Measurements from ENCODE around the gene NFKBIE. TPM values are rescaled to one million over a fixed set of nuclear protein-coding genes. Genes with fewer than 3 reads are reported as not detected.

Gene NFKBIE
- total and polyA plus RNA-seq, 4 donors, result 3.5 to 15.8 (median 12.9) TPM

- H3K4me1 ChIP-seq (ENCODE audit: control insufficient read depth, insufficient read depth, low read length), result peaks cover 77% of the 10 kb centered on the region
- H3K36me3 ChIP-seq (ENCODE audit: control insufficient read depth, insufficient read depth, low read length), result peaks cover 8% of the 10 kb centered on the region
- H3K4me3 ChIP-seq (ENCODE audit: low read depth, low read length), result peak within 1 kb of the TSS; percentile 32
- H3K27me3 ChIP-seq (ENCODE audit: control insufficient read depth, insufficient read depth, low read length), result peaks cover 7% of the 10 kb centered on the region
- peak in 2 of 6 donors; percentile 88 to 89 for DNase-seq (ENCODE audit: low read depth in 4 of 6, low spot score in 6 of 6)
- WGBS (ENCODE audit: insufficient coverage), result under 1% methylated on average over 68 of the region's 73 CpGs
- H3K9me3 ChIP-seq (ENCODE audit: control insufficient read depth, insufficient read depth, low read length), result no peaks in the 10 kb centered on the region
- peak within 1 kb of the TSS; percentile 8 for H3K27ac ChIP-seq (ENCODE audit: low read depth, low read length)
These were observed 41.9 kb downstream of the NFKBIE start, which contains the start of gene SLC29A1 for GRCh38 chr6:44223319-44224028. Gene SLC29A1 (plus strand): TSS chr6:44223595. CDS start chr6:44227314, 3,719 bp downstream.

- peak in 1 of 6 donors; percentile 26 for DNase-seq (ENCODE audit: low read depth in 4 of 6, low spot score in 6 of 6)
- H3K4me1 ChIP-seq (ENCODE audit: control insufficient read depth, insufficient read depth, low read length), result peaks cover 79% of the 10 kb centered on the region
- H3K27ac ChIP-seq (ENCODE audit: low read depth, low read length), result peak overlapping the region; percentile 8
- H3K4me3 ChIP-seq (ENCODE audit: low read depth, low read length), result peak overlapping the region; percentile 32
- WGBS (ENCODE audit: insufficient coverage), result 18% methylated on average over 18 of the region's 26 CpGs
- peaks cover 7% of the 10 kb centered on the region for H3K27me3 ChIP-seq (ENCODE audit: control insufficient read depth, insufficient read depth, low read length)
- H3K9me3 ChIP-seq (ENCODE audit: control insufficient read depth, insufficient read depth, low read length), result no peaks in the 10 kb centered on the region
- H3K36me3 ChIP-seq (ENCODE audit: control insufficient read depth, insufficient read depth, low read length), result peaks cover 4% of the 10 kb centered on the region
These were observed 42.6 kb downstream of the NFKBIE start for GRCh38 chr6:44222486-44223318.

GRCh38 chr6:44221961-44222335 is 43.4 kb downstream of the NFKBIE start:
- Histone ChIP-seq H3K4me1 (ENCODE audit: control insufficient read depth, insufficient read depth, low read length) (peaks cover 79% of the 10 kb centered on the region), H3K36me3 (ENCODE audit: control insufficient read depth, insufficient read depth, low read length) (peaks cover 2% of the 10 kb centered on the region), H3K27me3 (ENCODE audit: control insufficient read depth, insufficient read depth, low read length) (peaks cover 7% of the 10 kb centered on the region), H3K4me3 (ENCODE audit: low read depth, low read length) (no peak overlapping the region), H3K9me3 (ENCODE audit: control insufficient read depth, insufficient read depth, low read length) (no peaks in the 10 kb centered on the region), H3K27ac (ENCODE audit: low read depth, low read length) (peak overlapping the region; percentile 22)
- no CpG with 5 or more reads among the region's 2 CpGs for WGBS (ENCODE audit: insufficient coverage)
- DNase-seq (ENCODE audit: low read depth in 4 of 6, low spot score in 6 of 6), result no peak

- Histone ChIP-seq H3K4me1 (ENCODE audit: control insufficient read depth, insufficient read depth, low read length) (peaks cover 79% of the 10 kb centered on the region), H3K9me3 (ENCODE audit: control insufficient read depth, insufficient read depth, low read length) (no peaks in the 10 kb centered on the region), H3K27me3 (ENCODE audit: control insufficient read depth, insufficient read depth, low read length) (peaks cover 7% of the 10 kb centered on the region), H3K27ac (ENCODE audit: low read depth, low read length) (peak overlapping the region; percentile 22), H3K4me3 (ENCODE audit: low read depth, low read length) (no peak overlapping the region), H3K36me3 (ENCODE audit: control insufficient read depth, insufficient read depth, low read length) (no peaks in the 10 kb centered on the region)
- DNase-seq (ENCODE audit: low read depth in 4 of 6, low spot score in 6 of 6), result peak in 2 of 6 donors; percentile 87 to 91
- no CpG with 5 or more reads among the region's 4 CpGs for WGBS (ENCODE audit: insufficient coverage)
These were observed 43.9 kb downstream of the NFKBIE start for GRCh38 chr6:44221291-44221960.

- no peak for DNase-seq (ENCODE audit: low read depth in 4 of 6, low spot score in 6 of 6)
- Histone ChIP-seq H3K9me3 (ENCODE audit: control insufficient read depth, insufficient read depth, low read length) (no peaks in the 10 kb centered on the region), H3K4me1 (ENCODE audit: control insufficient read depth, insufficient read depth, low read length) (peaks cover 73% of the 10 kb centered on the region), H3K36me3 (ENCODE audit: control insufficient read depth, insufficient read depth, low read length) (no peaks in the 10 kb centered on the region), H3K27ac (ENCODE audit: low read depth, low read length) (no peak overlapping the region), H3K27me3 (ENCODE audit: control insufficient read depth, insufficient read depth, low read length) (peaks cover 7% of the 10 kb centered on the region), H3K4me3 (ENCODE audit: low read depth, low read length) (no peak overlapping the region)
- WGBS (ENCODE audit: insufficient coverage), result 90% methylated on average over 3 of the region's 4 CpGs
These were observed 44.4 kb downstream of the NFKBIE start for GRCh38 chr6:44220913-44221290.

- H3K4me1 ChIP-seq (ENCODE audit: control insufficient read depth, insufficient read depth, low read length), result peaks cover 68% of the 10 kb centered on the region
- no peaks in the 10 kb centered on the region for H3K9me3 ChIP-seq (ENCODE audit: control insufficient read depth, insufficient read depth, low read length)
- no peak for DNase-seq (ENCODE audit: low read depth in 4 of 6, low spot score in 6 of 6)
- H3K27ac ChIP-seq (ENCODE audit: low read depth, low read length), result peak overlapping the region; percentile 81
- H3K36me3 ChIP-seq (ENCODE audit: control insufficient read depth, insufficient read depth, low read length), result no peaks in the 10 kb centered on the region
- H3K27me3 ChIP-seq (ENCODE audit: control insufficient read depth, insufficient read depth, low read length), result peaks cover 7% of the 10 kb centered on the region
- H3K4me3 ChIP-seq (ENCODE audit: low read depth, low read length), result peak overlapping the region; percentile 16
- 44% methylated on average over 10 of the region's 28 CpGs for WGBS (ENCODE audit: insufficient coverage)
These were observed 45.3 kb downstream of the NFKBIE start for GRCh38 chr6:44219815-44220784.

DNA sequence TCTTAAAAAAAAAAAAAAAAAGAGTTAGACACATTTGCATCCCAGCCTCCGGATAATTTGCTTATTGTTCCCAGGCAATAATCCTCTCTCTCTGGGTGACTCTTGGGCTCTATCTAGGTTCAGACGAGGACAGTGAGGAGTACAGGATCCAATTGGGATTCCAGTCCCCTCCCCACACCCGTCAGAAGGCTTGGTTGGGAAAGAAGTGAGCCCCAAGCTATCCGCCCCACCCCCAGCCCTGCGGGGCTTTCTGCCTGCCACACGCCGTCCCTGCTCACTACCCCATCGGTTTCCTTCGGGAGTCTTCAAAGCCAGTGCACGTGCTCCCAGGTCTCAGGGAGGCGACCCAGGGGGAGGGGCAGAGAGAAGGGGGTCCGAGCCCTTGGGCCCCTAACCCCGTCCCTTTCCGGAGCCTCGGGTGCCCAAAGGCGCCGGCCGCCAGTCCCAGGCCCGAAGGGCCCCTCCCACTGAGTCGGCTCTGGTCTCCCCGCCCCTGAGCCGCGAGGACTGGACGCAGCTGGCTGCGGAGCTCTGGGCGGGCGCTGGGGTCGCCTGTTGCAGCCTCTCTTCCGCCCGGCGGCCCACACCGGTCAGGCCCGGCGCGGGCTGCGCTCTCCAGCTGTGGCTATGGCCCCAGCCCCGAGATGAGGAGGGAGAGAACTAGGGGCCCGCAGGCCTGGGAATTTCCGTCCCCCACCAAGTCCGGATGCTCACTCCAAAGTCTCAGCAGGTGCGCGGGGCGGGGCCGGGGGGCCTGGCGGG is 46.1 kb downstream of the NFKBIE start:
- peaks cover 7% of the 10 kb centered on the region for H3K27me3 ChIP-seq (ENCODE audit: control insufficient read depth, insufficient read depth, low read length)
- H3K27ac ChIP-seq (ENCODE audit: low read depth, low read length), result peak overlapping the region; percentile 81
- H3K36me3 ChIP-seq (ENCODE audit: control insufficient read depth, insufficient read depth, low read length), result no peaks in the 10 kb centered on the region
- under 1% methylated on average over 30 of the region's 45 CpGs for WGBS (ENCODE audit: insufficient coverage)
- H3K4me3 ChIP-seq (ENCODE audit: low read depth, low read length), result peak overlapping the region; percentile 52
- no peaks in the 10 kb centered on the region for H3K9me3 ChIP-seq (ENCODE audit: control insufficient read depth, insufficient read depth, low read length)
- H3K4me1 ChIP-seq (ENCODE audit: control insufficient read depth, insufficient read depth, low read length), result peaks cover 61% of the 10 kb centered on the region
- DNase-seq (ENCODE audit: low read depth in 4 of 6, low spot score in 6 of 6), result peak in 2 of 6 donors; percentile 58 to 80

DNA sequence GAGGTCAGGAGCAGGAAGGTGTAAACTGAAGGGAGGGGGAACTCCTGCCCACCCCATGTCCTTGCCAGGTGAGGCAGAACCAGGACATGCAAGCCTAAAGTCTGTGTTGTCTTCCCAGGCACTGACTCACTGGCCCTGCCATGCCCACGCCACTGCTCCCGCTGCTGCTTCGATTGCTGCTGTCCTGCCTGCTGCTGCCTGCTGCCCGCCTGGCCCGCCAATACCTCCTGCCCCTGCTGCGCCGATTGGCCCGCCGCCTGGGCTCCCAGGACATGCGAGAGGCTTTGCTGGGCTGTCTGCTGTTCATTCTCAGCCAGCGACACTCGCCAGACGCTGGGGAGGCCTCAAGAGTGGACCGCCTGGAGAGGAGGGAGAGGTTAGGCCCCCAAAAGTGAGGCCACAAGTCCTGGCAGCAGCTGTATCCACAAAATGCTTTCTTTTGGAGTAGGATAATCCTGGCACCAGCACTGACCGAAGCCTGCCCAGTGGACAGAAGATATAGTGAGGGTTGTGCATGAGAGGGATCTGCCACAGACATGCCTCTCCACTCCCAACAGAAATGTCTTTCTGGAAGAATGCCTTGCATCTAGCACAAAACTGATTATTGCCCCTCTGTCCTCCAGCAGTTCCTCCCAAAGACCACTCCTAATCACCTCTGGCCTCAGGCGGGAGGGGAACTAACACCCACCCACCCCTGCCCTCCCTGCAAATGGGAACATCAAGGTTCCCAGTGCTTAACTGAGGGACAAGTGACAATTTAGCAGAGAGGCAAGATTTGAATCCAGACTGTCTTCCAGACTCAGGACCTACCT is 47.8 kb downstream of the NFKBIE start:
- Histone ChIP-seq H3K4me1 (ENCODE audit: control insufficient read depth, insufficient read depth, low read length) (peaks cover 48% of the 10 kb centered on the region), H3K27me3 (ENCODE audit: control insufficient read depth, insufficient read depth, low read length) (peaks cover 7% of the 10 kb centered on the region), H3K36me3 (ENCODE audit: control insufficient read depth, insufficient read depth, low read length) (no peaks in the 10 kb centered on the region), H3K9me3 (ENCODE audit: control insufficient read depth, insufficient read depth, low read length) (no peaks in the 10 kb centered on the region), H3K27ac (ENCODE audit: low read depth, low read length) (peak overlapping the region; percentile 10), H3K4me3 (ENCODE audit: low read depth, low read length) (no peak overlapping the region)
- peak in 2 of 6 donors; percentile 54 to 80 for DNase-seq (ENCODE audit: low read depth in 4 of 6, low spot score in 6 of 6)
- WGBS (ENCODE audit: insufficient coverage), result 21% methylated on average over 15 of the region's 16 CpGs

All from spinal cord (tissue), 10 donors.